Cardiac muscle cell (in vitro differentiated cells and primary cell): ENCODE results near the gene SUGP2. TPM values are rescaled to one million over a fixed set of nuclear protein-coding genes. Genes with fewer than 3 reads are reported as not detected.
A peak's percentile ranks its signal among the peaks of the same experiment; 100 is the strongest.

ENCODE experiments used
- DNase-seq, 2 donors: peaks; one replicate each; pipeline versions ENCODE4 v3.0.0 to v3.0.0-alpha.2; 2010 to 2017; ENCODE audit warnings: low read depth in 1 of 2, low spot score in 1 of 2
- H3K27ac ChIP-seq: fragments of 200-600 bp; sonication (generic); 2 replicates; pipeline ENCODE4 v1.5.1; 2016
- H3K27me3 ChIP-seq: fragments of 200-600 bp; sonication (generic); 2 replicates; pipeline ENCODE4 v1.6.0; 2016; ENCODE audit warnings: control low read depth
- H3K36me3 ChIP-seq: fragments of 200-600 bp; sonication (generic); 2 replicates; pipeline ENCODE4 v1.5.1; 2016; ENCODE audit warnings: control low read depth
- H3K4me1 ChIP-seq: fragments of 200-600 bp; sonication (generic); 2 replicates; pipeline ENCODE4 v1.8.1; 2017; ENCODE audit warnings: low read depth, mild to moderate bottlenecking, mixed run types
- H3K4me3 ChIP-seq: fragments of 200-600 bp; sonication (generic); 2 replicates; pipeline ENCODE4 v1.5.1; 2016; ENCODE audit warnings: mild to moderate bottlenecking
- H3K9me3 ChIP-seq: fragments of 200-600 bp; sonication (generic); 2 replicates; pipeline ENCODE4 v1.5.1; 2017; ENCODE audit warnings: low read depth, mild to moderate bottlenecking, control low read depth
- CTCF ChIP-seq: IDR thresholded peaks from 2 replicates; pipeline ENCODE4 v1.5.1; 2012; ENCODE audit warnings: low read depth, mild to moderate bottlenecking, low read length
- polyA plus RNA-seq: library from polyadenylated mRNA; unstranded; fragments of >200 nt; fragmentation: Nextera tagmentation; extraction: Ambion mirVana; gene quantifications from 2 replicates; pipeline ENCODE4 v1.2.1, GENCODE V29; 2016
- total RNA-seq: library from RNA; depleted of rRNA; stranded (reverse); fragments of >200 nt; gene quantifications from 2 replicates; pipeline ENCODE4 v1.2.3, GENCODE V29; 2016

SUGP2 gene
- total and polyA plus RNA-seq, 2 experiments from 2014 or later: 120 to 126 TPM

GRCh38 chr19:18978616-18979015 lies 54.7 kb downstream of the SUGP2 start:
- DNase-seq: no peak
- H3K4me3 ChIP-seq: no peak overlapping the region
- H3K36me3 ChIP-seq: no peaks in the 10 kb centered on the region
- no peak overlapping the region for H3K27ac ChIP-seq
- no peaks in the 10 kb centered on the region for H3K9me3 ChIP-seq
- peaks cover 2% of the 10 kb centered on the region for H3K27me3 ChIP-seq
- peaks cover 4% of the 10 kb centered on the region for H3K4me1 ChIP-seq
- TF ChIP-seq CTCF: no peak

- H3K9me3 ChIP-seq: no peaks in the 10 kb centered on the region
- no peak overlapping the region for H3K27ac ChIP-seq
- H3K4me1 ChIP-seq: peaks cover 4% of the 10 kb centered on the region
- no peak for DNase-seq
- no peak overlapping the region for H3K4me3 ChIP-seq
- no peak for TF ChIP-seq CTCF
- no peaks in the 10 kb centered on the region for H3K36me3 ChIP-seq
- no peaks in the 10 kb centered on the region for H3K27me3 ChIP-seq
Measured at GRCh38 chr19:18975869-18976268, 57.4 kb downstream of the SUGP2 start.

GRCh38 chr19:18975011-18975410 lies 58.3 kb downstream of the SUGP2 start:
- no peaks in the 10 kb centered on the region for H3K36me3 ChIP-seq
- H3K4me3 ChIP-seq: no peak overlapping the region
- DNase-seq: no peak
- H3K9me3 ChIP-seq: no peaks in the 10 kb centered on the region
- H3K27me3 ChIP-seq: no peaks in the 10 kb centered on the region
- TF ChIP-seq CTCF: no peak
- H3K27ac ChIP-seq: no peak overlapping the region
- H3K4me1 ChIP-seq: peaks cover 4% of the 10 kb centered on the region

GRCh38 chr19:18972851-18973250 lies 60.5 kb downstream of the SUGP2 start:
- H3K27ac ChIP-seq: no peak overlapping the region
- no peaks in the 10 kb centered on the region for H3K27me3 ChIP-seq
- peaks cover 4% of the 10 kb centered on the region for H3K4me1 ChIP-seq
- no peaks in the 10 kb centered on the region for H3K9me3 ChIP-seq
- no peaks in the 10 kb centered on the region for H3K36me3 ChIP-seq
- no peak for TF ChIP-seq CTCF
- DNase-seq: peak in 1 of 2 donors; percentile 42
- H3K4me3 ChIP-seq: no peak overlapping the region

- Histone ChIP-seq H3K9me3 (no peaks in the 10 kb centered on the region), H3K4me1 (peaks cover 4% of the 10 kb centered on the region), H3K27ac (no peak overlapping the region), H3K4me3 (no peak overlapping the region), H3K27me3 (no peaks in the 10 kb centered on the region), H3K36me3 (no peaks in the 10 kb centered on the region)
- no peak for TF ChIP-seq CTCF
- peak in 1 of 2 donors; percentile 77 for DNase-seq
Measured at GRCh38 chr19:18972301-18972811, 61.0 kb downstream of the SUGP2 start.
